T-helper 22 cell (primary cell): ENCODE results near the gene OR2G6.
"Not testable (repeated sequence)": the region's sequence is repeated elsewhere in the genome, so short reads cannot be mapped to it uniquely, and the experiment has no call there.

Source experiments
- DNase-seq: peaks from one replicate; pipeline ENCODE4 v3.0.0-alpha.2; 2020; ENCODE audit warnings: low read depth

The OR2G6 gene

GRCh38 chr1:248574657-248575056 lies 66.8 kb downstream of the OR2G6 start, which contains the start of gene OR2T34:
TSS of gene OR2T34 (minus strand) at chr1:248574757. CDS start at chr1:248574757, 0 bp downstream.
- not testable (repeated sequence) for DNase-seq

- DNase-seq, result no peak
Measured at GRCh38 chr1:248576260-248576980, 68.5 kb downstream of the OR2G6 start.
